ENCODE data around the gene IQSEC1.

The IQSEC1 gene

DNA sequence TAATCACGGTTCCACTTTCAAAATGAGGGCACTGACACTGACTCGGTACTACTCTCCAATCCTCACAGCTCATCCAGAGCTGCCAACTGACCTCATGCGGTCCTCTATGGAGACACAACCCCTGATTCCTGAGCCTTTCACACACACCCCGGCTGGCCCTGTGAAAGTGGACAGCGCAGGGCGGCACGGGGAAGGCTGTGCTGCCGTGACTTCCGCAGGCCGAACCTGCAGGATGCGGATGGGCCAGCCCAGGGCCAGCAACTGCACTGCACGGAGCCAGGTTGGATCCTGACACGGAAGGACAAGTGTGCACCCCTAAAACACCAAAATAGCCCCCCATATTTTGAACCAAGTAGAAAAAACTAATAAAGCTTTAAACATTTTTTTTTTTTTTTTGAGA lies 41.0 kb downstream of the IQSEC1 start:
- no peak for DNase-seq (ENCODE audit: low read depth in 1 of 2, low spot score in 1 of 2)

DNA sequence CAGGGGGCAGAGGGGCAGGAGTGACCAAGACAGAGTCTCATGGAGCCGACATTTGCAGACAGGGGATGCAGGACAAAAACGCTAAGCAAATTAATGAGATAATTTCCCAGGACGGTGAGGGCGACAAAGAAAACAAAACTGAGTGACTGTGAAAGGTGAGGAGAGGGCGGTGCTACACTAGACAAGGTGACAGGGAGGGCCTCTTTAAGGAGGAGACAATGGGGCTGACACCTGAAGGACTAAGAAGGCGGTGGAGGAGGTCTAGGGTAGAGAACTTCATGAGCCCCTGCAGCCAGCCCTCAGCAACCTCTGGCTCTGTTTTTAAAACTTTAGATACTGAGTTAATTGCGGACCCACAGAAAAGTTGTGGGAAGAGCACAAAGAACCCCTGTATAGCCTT lies 41.6 kb downstream of the IQSEC1 start:
- no peak for DNase-seq (ENCODE audit: low read depth in 1 of 2, low spot score in 1 of 2)

DNA sequence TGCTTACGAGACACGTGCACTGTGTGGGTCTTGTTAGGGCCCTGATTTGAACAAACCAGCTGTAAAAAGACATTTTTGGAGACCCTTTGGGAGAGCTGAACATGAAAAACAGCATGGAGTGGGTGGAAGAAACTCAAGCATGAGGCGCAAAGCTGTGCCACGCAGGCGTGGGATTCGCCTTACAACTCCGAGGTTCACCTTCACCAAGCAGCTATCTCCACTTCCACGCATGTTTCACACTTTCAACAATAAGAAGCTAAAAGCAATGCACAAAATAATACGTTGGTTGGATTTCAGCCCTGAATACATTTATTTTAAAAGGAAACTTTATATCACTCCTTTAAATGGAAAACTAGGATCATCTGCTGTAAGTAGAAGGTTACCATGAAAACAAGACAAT lies 42.5 kb downstream of the IQSEC1 start:
- DNase-seq (ENCODE audit: low read depth in 1 of 2, low spot score in 1 of 2), result no peak

DNA sequence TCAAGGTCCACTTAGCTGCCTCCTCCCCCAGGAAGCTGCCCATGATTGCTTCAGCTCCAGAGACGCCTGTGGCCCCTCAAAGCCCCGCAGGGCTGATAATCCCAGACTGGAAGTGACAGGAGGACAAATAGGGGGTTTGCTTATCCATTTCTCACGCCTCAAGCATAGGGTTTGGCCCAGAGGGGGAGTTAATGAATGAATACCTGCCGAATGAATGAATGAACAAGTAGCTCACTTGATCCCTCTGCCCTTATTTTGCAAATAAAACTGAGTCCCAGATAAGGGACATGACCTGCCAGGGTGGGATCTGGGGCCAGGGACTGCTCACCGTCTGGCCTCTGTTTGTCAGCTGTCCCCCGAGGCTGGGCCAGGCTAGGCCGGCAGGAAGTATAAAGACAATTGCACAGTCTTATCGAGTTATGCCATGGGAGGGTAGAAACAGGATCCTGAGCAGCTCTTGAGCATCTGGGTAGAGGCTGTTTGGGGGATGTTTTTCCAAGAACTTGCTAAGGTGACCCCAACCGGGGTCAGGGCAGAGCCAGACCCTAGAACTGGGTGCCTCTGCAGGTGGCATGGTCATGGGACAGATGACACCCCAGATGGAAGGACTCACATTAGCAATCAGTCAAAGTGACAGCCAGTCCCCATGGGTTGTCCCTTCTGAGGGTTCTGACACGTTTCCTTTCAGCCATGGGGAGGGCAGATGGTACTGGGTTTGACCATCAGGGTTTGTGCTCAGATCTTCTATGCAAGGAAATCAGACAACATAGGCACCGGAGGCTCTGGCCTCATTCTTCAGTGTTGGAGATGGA lies 45.0 kb downstream of the IQSEC1 start:
- DNase-seq (ENCODE audit: low read depth in 1 of 2, low spot score in 1 of 2), result no peak

DNA sequence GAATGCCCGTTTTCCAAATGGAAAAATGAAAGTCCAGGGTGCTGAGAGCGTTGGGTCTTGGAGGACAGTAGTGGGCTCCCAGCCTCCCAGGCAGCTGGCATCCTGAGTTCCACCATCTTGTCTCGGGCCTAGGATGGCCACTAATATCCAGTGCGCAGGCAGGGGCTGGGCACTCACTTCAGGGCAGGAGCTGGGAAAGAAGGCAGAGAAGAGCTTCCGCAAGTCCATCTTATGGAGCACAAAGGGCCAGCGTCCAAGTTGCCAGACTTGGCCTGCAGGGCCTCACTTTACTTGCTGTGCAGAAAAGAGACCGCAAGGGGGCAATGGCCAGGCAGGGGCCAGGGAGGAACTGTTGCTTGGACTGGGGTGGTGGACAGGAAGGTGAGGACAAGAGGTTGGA lies 46.1 kb downstream of the IQSEC1 start:
- no peak for DNase-seq (ENCODE audit: low read depth in 1 of 2, low spot score in 1 of 2)

DNA sequence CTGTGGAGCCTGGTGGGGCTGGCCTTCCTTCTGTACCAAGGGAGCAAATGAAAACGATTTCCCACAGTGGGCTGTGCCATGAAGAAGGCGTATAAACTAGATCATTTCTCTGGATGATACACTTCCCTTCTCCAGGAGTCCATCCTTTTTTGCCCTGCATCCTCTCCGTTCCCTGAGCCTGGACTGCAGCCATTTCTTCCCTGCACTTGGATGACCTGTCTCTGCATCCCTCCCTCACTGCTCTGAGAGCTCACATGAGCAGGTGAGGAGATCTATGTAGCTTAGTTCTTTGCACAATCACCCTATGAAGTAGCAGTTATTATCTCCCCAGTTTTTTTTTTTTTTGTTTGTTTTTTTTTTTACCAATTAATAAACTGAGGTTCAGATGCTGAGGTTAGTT lies 46.7 kb downstream of the IQSEC1 start:
- no peak for DNase-seq (ENCODE audit: low read depth in 1 of 2, low spot score in 1 of 2)

DNA sequence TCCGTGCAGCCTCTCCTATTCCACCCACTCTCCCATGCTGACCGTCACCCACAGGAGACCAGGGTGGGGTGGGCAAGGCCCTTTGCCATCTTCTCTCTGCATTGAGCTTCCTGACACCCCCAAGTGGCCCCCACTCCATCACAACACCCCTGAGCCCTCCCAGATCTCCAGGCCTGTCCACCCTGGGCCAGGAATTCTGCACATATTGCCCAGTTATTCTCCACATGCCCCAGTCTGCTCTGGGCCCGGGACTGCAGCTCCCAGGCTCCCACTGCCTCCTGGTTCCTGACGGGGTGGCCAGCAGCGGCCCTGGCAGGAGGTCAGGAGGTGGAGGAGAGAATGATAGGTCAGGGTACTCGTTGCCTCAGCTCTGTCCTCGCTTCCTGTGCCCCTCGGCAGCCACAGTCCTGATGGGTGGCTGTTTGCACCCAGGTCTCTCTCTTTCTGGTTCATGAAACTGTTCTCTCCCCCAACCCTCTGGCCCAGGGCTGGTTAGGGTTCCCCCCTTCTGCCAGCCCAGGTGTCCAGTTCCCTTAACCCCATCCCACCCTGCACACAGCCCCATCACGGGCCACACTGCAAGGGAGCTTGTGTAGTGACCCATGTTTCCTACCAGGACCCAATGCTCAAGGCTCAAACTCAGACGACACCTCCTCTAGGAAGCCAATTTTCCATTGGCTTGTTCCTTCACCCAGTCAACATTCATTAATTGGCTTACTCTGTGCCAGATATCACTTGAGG lies 47.3 kb downstream of the IQSEC1 start:
- DNase-seq (ENCODE audit: low read depth in 1 of 2, low spot score in 1 of 2), result no peak

DNA sequence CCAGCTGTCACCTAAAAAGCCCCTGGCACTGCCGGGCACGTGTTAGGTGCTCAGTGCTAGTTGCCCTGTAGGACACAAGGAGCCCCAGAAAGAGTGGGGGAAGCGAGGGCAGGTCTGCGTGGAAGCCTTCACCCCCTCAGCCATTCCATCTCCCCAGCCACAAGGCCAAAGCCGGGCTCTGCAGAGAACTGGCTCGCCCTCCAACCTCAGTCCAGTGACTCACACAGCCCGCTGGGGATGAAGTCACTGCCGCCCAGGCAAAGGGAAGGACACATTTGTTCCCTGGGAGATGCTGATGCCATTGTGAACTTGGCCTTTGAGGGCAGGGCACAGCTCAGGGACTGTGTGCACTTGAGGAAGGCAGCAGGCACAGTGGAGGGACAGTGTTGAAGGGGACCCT lies 48.1 kb downstream of the IQSEC1 start:
- no peak for DNase-seq (ENCODE audit: low read depth in 1 of 2, low spot score in 1 of 2)

DNA sequence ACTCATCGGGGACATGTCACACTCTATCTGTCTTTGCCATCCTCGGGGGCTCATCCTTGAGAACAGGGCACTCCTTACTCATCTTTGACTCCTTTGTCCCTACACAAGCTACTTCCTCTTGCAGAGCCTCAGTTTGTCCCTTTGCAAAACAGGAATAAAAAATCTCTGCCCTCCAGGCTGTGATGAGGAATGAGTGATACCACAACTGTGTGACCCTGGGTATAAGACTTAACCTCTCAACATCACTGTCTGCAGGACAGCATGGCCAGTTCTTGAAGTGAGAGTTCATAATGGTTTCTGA lies 48.5 kb downstream of the IQSEC1 start:
- DNase-seq (ENCODE audit: low read depth in 1 of 2, low spot score in 1 of 2), result no peak

DNA sequence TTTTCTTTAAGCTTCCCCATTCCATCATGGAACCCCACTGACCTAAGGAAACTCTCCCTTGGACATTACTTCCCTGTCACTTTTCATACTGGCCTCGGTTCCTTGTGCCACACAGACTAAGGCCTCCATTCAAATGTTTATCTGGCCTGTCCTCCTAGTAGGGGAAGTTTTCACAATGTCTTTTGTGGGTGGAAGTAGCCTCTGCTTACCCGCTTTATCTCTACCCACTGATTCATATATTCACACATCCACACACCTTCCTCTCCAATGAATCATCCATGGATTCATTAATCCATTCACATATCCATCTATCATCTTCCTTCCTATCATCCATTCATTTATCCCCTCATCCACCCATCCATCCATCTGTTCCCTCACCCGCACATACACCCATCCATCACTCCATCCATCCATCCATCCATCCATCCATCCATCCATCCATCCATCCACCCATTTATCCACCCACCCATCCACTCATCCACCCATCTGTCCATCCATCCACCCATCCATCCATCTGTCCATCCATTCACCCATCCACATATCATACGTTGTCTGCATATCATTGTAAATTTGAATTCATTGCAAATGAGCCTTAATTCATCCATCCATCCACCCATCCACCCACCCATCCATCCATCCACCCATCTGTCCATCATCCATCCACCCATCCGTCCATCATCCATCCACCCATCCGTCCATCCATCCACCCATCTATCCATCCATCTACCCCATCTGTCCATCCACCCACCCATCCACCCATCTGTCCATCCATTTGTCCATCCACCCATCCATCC lies 49.1 kb downstream of the IQSEC1 start:
- DNase-seq (ENCODE audit: low read depth in 1 of 2, low spot score in 1 of 2), result no peak

DNA sequence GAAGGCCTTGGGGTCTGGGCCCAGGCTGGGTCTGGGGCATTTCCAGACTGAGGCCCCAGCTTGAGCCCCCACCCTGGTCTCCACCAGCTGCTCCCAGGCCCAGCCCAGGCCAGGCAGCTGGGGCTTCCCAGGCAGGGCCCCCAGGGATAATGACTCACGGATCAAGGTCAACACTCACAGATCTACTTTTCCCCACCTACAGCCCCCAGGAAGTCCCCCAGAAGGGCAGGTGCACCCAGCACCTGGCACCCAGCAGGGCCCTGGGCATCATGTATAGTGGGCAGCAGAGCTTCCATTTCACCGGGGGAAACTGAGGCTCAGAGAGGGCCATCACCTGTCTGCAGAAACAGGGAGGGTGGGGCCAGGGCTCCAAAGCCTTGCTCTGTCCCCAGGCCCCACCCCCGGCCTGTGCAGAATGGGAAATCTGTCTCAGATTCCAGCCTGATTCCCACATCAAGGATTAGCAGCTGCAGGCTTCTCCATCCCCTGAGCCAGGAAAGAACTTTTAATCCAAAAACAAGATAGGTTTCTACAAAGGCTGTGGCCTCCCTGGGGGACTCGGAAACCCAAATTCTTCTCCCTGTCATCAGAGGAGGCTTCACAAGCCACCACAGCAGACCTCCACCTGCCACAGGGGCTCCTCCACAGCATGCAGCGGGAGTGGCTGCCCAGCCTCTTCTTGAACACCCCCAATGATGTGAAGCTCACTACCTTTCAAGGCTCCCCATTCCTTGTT lies 49.8 kb downstream of the IQSEC1 start:
- no peak for DNase-seq (ENCODE audit: low read depth in 1 of 2, low spot score in 1 of 2)

DNA sequence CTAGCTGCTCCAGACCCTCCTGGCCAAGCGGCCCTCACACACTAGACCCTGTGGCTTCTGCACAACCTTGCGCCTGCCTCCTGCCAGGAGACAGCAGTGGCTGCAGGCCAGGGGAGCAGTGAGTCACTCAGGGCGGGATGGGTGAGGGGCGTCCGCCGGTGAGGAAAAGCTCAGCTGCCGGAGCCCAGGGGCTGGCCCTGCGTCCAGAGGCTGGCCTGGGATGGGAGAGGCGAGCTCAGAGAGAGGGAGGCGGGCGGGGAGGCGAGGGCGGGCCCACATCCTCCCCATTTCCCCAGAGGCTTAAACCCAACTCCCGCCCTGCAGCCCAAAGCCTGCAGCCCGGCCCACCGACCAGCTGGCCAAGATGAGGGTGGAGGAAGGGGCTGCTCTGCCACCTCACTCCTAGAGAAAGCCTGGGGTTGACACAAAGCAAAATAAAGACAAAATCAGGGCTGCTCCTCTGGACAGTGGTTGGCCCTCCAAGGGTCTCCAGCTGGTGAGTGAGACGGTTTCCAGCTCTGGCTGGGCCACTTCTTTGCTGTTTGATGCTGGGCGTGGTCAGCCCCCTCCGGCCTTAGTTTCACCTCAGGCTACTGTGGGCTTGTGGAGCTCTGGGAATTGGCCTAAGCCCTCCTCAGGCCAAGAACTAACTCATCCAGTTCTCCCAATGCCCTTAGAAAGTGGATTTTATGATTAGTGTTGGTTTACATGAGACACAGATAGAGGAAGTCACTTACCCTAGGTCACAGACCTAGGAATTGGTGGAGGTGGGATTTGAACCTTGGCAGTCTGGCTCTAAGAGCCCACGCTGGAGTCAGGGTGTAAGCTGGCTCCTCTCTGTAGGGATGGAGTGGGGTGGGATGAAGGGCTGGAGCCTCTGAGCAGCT lies 50.6 kb downstream of the IQSEC1 start:
- no peak for DNase-seq (ENCODE audit: low read depth in 1 of 2, low spot score in 1 of 2)

DNA sequence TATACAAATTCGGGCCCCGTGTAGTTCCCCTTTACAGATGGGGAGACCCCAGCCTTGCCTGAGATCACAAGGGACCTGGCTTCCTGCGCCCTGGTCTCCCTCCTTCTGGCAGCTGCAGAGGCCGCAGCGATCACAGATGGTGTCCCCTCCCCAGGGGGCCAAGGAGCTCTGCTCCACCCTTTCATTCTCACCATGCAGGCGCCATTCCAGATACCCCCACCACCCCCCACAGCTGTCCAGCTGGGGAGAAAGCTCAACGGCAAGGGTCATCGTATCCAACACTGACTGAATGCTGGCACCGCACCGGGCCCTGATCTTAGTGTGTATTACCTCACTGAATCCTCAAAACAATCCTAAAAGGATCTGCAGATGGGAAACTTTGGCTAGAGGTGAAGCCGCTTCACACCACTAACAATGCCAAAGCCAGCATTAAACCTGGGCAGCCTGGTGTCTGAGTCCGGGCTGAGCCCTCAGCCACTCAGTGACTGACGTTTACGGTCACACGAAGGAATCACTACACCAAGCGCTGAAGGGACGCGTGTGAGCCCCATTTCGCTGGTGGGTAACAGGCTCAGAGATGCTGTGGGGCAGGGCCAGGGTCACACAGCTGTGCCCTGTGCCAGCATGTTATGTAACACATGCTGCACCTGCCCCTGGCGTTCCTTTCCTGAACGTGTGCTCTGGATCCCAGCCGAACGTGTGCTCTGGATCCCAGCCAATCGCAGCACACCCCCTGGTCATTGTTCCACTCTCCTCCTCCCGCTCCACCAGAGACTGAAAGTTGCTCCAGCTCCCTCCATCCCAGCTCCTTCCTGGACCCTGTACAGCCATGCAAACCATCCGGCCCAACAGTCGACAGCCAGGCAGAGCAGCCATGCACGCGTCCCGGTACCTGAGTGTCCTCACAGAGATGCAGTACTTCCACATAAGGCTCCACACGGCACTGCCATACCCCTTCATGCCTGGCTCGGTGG lies 51.8 kb downstream of the IQSEC1 start:
- no peak for DNase-seq (ENCODE audit: low read depth in 1 of 2, low spot score in 1 of 2)

DNA sequence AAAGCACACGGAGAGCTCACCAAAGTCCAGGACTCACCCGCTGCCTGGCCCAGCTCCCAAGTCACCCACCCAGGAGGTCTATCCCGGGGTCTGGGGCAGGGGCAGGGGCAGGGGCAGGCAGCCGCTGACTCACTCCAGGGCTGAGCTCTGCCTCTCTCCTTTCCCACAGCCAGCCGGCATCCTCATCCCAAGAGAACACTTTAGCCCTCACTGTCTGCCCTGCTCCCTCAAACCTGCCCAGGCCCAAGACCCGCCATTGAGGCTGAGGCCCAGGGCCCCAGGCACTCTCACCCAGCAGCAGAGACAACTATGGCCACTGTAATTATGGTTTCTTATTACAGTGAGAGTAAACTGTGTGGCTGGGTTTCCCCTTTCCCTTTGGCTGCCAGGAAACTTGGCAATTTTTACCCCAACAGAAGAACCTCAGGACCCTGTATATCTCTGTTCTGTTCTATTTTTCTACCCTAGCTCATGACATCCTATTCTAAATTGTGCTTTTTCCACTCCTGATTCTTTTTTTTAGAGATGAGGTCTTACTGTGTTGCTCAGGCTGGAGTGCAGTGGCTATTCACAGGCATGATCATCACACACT lies 53.0 kb downstream of the IQSEC1 start:
- DNase-seq (ENCODE audit: low read depth in 1 of 2, low spot score in 1 of 2), result no peak

DNA sequence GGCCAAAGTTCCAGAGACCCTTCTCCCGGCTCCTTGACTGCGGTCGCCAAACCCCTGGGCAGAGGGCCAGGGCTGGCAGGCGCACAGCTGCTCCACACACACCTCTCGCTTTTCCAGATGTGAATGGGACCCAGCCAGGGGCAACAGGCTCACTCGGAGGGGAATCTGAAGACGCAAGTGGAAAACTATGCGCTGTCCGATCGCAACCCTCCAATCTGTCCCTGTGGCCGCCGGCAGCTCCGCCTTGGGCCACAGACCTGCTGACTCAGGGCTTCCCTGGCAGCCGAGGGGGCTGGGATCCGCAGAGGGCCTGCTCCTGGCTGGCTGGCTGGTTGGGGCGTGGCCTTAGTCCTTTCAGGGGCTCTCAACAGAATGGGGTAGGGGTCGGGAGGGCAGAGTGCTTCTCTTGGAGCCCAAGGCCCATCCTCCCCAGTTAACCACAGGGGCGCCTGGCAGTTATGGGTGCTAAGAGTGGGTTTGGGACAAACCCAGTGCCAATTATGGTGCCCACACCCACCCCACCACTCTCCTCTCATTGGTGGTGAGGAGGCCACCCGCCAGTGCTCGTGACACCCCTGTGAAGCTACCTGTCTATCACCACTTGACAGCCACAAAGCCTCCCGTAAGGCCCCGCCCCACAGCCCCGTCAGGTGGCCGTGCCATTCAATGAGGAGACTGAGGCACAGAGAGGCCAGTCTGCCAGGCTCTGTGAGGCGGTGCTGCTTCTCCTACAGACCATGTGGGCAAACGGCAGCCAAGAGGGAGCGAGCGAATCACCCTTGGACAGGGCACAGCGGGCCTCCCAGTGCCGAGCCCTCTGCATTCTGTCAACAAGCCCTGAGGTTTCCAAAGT lies 53.8 kb downstream of the IQSEC1 start:
- no peak for DNase-seq (ENCODE audit: low read depth in 1 of 2, low spot score in 1 of 2)

DNA sequence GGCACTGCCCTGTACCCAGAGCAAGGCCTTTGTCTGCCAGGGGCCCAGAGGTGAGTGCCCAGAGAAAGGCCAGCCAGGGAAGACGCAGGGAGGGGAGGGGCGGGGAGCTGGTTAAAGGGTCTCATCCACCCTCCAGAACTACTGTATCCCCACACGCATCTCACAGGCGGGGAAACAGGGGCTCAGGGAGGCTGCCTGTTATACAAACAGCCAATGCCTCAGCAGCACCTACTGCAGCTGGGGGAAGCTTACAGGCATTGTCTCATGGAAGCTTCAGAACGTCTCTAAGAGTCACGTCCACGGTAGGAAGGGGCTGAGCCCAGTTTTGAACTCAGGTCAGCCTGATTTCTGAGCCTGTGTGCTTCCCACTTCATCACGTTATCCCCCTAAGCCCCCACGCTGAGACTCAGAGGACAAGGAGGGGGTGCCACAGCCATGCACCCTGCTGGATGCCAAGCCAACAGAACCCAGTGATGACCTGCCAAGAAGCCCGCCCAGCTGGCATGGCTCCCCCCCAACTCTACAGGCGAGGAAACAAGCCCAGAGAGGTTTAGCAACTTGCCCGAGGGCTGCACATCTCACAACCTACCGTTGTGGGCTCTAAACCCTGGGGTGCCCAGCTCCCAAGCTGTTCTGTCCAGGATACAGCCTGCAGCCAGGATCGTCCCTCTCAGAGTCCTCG lies 54.5 kb downstream of the IQSEC1 start:
- no peak for DNase-seq (ENCODE audit: low read depth in 1 of 2, low spot score in 1 of 2)

DNA sequence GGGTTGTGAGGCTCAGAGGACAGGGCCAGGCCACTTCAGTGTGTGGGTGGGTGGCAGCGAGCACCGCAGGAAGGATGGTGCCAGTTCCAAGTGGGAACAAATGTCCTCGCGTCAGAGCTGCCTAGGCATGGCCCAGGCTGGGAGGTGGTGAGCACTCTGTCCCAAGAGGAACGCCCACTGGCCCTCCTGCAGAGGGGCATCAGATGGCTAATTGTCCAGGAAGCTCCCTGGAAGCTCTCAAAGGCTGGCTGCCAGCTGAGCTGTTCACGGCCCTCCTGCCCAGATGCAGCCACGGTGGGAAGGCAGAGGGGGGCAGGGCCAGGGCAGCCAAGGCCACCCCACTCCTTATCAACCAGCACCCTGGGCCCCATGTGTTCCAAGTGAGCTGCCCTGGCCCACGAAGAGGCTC lies 55.2 kb downstream of the IQSEC1 start:
- no peak for DNase-seq (ENCODE audit: low read depth in 1 of 2, low spot score in 1 of 2)
